HEK293 (cell line): Measurements from ENCODE around the gene CTDNEP1.

Experiments
- CTCF ChIA-PET: fragments of 350-600 bp; formaldehyde crosslinking; extraction: SDS; loops from one replicate; lab custom pipeline; 2021; ENCODE audit warnings: antibody characterized with exemption; lab: Yijun Ruan, JAX
- POLR2A ChIA-PET: fragments of 300-600 bp; formaldehyde crosslinking; extraction: SDS; loops from one replicate; lab custom pipeline; 2020; ENCODE audit warnings: antibody characterized with exemption, inconsistent platforms; lab: Yijun Ruan, JAX
- H3K27ac ChIP-seq: fragments of 200-500 bp; sonication (Bioruptor generic); 2 replicates; pipeline ENCODE4 v1.5.1; 2014; ENCODE audit warnings: low read depth, low read length, control low read depth, inconsistent platforms; ENCODE audit errors: extremely low read depth
- H3K36me3 ChIP-seq, 2 experiments: fragments of 200-500 bp in 1 of 2; sonication (Bioruptor generic) in 1 of 2; 1 replicate in 1 of 2; 2 replicates in 1 of 2; pipeline ENCODE4 v1.5.1; 2014 to 2017; ENCODE audit warnings: inconsistent platforms in 2 of 2, low read length in 2 of 2; ENCODE audit not compliant: control insufficient read depth in 2 of 2, insufficient read depth in 1 of 2
- H3K4me1 ChIP-seq: fragments of 200-500 bp; sonication (Bioruptor generic); 2 replicates; pipeline ENCODE4 v1.5.1; 2014; ENCODE audit warnings: mild to moderate bottlenecking, low read length, inconsistent platforms; ENCODE audit not compliant: control insufficient read depth, insufficient read depth
- H3K4me3 ChIP-seq: 2 replicates; pipeline ENCODE4 v1.5.1; 2011; ENCODE audit warnings: low read depth, mild to moderate bottlenecking, control low read depth, low read length, moderate library complexity
- H3K9me3 ChIP-seq: fragments of 200-500 bp; sonication (Bioruptor generic); 2 replicates; pipeline ENCODE4 v1.5.1; 2014; ENCODE audit warnings: low read depth, low read length, inconsistent platforms; ENCODE audit not compliant: control insufficient read depth, insufficient read depth
- GLIS2 ChIP-seq: fragments of 450-650 bp; formaldehyde crosslinking; IDR thresholded peaks from 2 replicates; pipeline ENCODE4 v1.5.1; 2016; ENCODE audit warnings: missing biosample characterization, missing genetic modification characterization
- KLF7 ChIP-seq: fragments of 450-650 bp; formaldehyde crosslinking; IDR thresholded peaks from 2 replicates; pipeline ENCODE4 v1.5.1; 2016; ENCODE audit warnings: missing biosample characterization, missing genetic modification characterization, borderline replicate concordance
- KLF9 ChIP-seq: fragments of 450-650 bp; formaldehyde crosslinking; IDR thresholded peaks from 2 replicates; pipeline ENCODE4 v1.5.1; 2016; ENCODE audit warnings: missing biosample characterization, missing genetic modification characterization, low read depth
- ZBTB21 ChIP-seq: fragments of 450-650 bp; formaldehyde crosslinking; IDR thresholded peaks from 2 replicates; pipeline ENCODE4 v1.5.1; 2017; ENCODE audit warnings: missing biosample characterization, missing genetic modification characterization
- ZFP37 ChIP-seq: fragments of 450-650 bp; formaldehyde crosslinking; IDR thresholded peaks from 2 replicates; pipeline ENCODE4 v1.5.1; 2016; ENCODE audit warnings: missing biosample characterization, missing genetic modification characterization
- ZNF184 ChIP-seq: fragments of 450-650 bp; IDR thresholded peaks from 2 replicates; pipeline ENCODE4 v1.5.1; 2018; ENCODE audit warnings: missing biosample characterization, mild to moderate bottlenecking, missing genetic modification characterization
- ZNF311 ChIP-seq: fragments of 450-650 bp; formaldehyde crosslinking; IDR thresholded peaks from 2 replicates; pipeline ENCODE4 v1.5.1; 2017; ENCODE audit warnings: missing biosample characterization, missing genetic modification characterization, borderline replicate concordance
- ZNF341 ChIP-seq: fragments of 450-650 bp; formaldehyde crosslinking; IDR thresholded peaks from 2 replicates; pipeline ENCODE4; 2016; ENCODE audit warnings: low read depth, missing biosample characterization, missing genetic modification characterization
- ZNF366 ChIP-seq: fragments of 450-650 bp; formaldehyde crosslinking; conservative IDR thresholded peaks from 2 replicates; pipeline ENCODE4 v1.5.1; 2016; ENCODE audit warnings: missing biosample characterization, missing genetic modification characterization
- ZNF48 ChIP-seq: fragments of 450-650 bp; formaldehyde crosslinking; IDR thresholded peaks from 2 replicates; pipeline ENCODE4 v1.5.1; 2016; ENCODE audit warnings: missing biosample characterization, missing genetic modification characterization
- ZNF580 ChIP-seq: fragments of 450-650 bp; formaldehyde crosslinking; IDR thresholded peaks from 2 replicates; pipeline ENCODE4 v1.5.1; 2016; ENCODE audit warnings: missing biosample characterization, missing genetic modification characterization
- ZNF654 ChIP-seq: fragments of 450-650 bp; formaldehyde crosslinking; IDR thresholded peaks from 2 replicates; pipeline ENCODE4 v1.5.1; 2016; ENCODE audit warnings: low read depth, missing biosample characterization, missing genetic modification characterization
- ZNF658 ChIP-seq: fragments of 450-650 bp; formaldehyde crosslinking; IDR thresholded peaks from 2 replicates; pipeline ENCODE4; 2016; ENCODE audit warnings: missing biosample characterization, missing genetic modification characterization
- ZNF664 ChIP-seq: fragments of 450-650 bp; formaldehyde crosslinking; IDR thresholded peaks from 2 replicates; pipeline ENCODE4 v1.5.1; 2016; ENCODE audit warnings: missing biosample characterization, missing genetic modification characterization
- TF ChIP-seq, protein P1 (sequence below): fragments of 450-650 bp; formaldehyde crosslinking; IDR thresholded peaks from 2 replicates; pipeline ENCODE4 v1.5.1; 2016; ENCODE audit warnings: missing biosample characterization, missing genetic modification characterization, borderline replicate concordance
- TF ChIP-seq, protein P2 (sequence below): fragments of 450-650 bp; IDR thresholded peaks from 2 replicates; pipeline ENCODE4 v1.5.1; 2018; ENCODE audit warnings: missing biosample characterization, mild to moderate bottlenecking, missing genetic modification characterization
- TF ChIP-seq, protein P3 (sequence below): fragments of 450-650 bp; formaldehyde crosslinking; IDR thresholded peaks from 2 replicates; pipeline ENCODE4 v1.5.1; 2017; ENCODE audit warnings: missing biosample characterization, missing genetic modification characterization

CTDNEP1 gene

DNA sequence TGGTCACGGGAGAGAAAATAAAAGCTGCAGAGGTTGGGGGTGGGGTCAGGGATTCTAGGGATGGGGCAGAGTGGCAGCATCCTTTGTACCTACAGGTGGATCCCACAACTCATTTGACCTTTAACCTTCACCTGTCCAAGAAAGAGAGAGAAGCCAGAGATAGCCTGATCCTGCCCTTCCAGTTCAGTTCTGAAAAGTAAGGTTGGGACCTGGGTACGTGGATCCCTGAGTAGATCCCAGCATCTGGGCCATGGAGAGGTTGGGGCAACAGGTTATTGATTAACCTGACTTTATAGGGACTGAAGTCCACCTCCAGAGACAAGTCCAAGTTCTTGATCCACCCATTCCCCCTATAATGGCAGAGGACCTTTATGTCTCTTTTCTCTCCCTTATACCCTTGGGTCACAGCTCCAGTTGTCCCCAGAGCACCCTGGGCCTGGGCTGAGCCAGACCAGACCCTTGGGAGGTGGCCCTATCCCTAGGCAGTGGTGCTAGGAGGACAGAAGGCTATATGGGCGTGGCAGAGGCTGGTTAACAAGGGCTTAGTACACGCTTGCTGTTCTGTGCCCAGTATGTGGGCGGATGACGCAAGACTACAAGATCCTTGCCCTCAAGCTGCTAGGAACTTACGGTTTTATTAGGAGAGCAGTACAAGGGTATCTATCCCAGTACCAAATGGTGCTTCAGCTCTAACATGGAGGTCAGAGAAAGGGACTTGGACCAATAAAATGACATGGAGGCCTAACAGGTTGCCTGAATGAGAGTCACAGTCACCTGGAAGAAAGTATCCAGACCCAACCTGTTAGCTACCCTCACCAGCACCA lies 7.4 kb upstream of the CTDNEP1 start (continued):
- TF ChIP-seq KLF9, result peak; percentile 61; the same call in 1 of the 2 replicates
- no peak for TF ChIP-seq ZFP37

- peaks cover 41 to 74% of the 10 kb centered on the region in 2 experiments for H3K36me3 ChIP-seq
- CTCF ChIA-PET, result no interaction called here
- 0 out of 2 replicates have a peak, but pooled peaks cover 3% of the 10 kb centered on the region for H3K4me1 ChIP-seq
- POLR2A ChIA-PET, result interaction anchor here (0.6 to 1.7 kb wide), 6 partner anchors 9 to 41 kb away, joined by 3 to 7 read pairs (median 5); partner anchors contain the start of genes ACADVL, DLG4 and PHF23
- TF ChIP-seq, protein P1, sequence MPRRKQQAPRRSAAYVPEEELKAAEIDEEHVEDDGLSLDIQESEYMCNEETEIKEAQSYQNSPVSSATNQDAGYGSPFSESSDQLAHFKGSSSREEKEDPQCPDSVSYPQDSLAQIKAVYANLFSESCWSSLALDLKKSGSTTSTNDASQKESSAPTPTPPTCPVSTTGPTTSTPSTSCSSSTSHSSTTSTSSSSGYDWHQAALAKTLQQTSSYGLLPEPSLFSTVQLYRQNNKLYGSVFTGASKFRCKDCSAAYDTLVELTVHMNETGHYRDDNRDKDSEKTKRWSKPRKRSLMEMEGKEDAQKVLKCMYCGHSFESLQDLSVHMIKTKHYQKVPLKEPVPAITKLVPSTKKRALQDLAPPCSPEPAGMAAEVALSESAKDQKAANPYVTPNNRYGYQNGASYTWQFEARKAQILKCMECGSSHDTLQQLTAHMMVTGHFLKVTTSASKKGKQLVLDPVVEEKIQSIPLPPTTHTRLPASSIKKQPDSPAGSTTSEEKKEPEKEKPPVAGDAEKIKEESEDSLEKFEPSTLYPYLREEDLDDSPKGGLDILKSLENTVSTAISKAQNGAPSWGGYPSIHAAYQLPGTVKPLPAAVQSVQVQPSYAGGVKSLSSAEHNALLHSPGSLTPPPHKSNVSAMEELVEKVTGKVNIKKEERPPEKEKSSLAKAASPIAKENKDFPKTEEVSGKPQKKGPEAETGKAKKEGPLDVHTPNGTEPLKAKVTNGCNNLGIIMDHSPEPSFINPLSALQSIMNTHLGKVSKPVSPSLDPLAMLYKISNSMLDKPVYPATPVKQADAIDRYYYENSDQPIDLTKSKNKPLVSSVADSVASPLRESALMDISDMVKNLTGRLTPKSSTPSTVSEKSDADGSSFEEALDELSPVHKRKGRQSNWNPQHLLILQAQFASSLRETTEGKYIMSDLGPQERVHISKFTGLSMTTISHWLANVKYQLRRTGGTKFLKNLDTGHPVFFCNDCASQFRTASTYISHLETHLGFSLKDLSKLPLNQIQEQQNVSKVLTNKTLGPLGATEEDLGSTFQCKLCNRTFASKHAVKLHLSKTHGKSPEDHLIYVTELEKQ (tag by site-specific recombination), result no peak
- TF ChIP-seq GLIS2 (tag by site-specific recombination) (no peak), ZNF184 (tag by site-specific recombination) (no peak), ZNF341 (tag by site-specific recombination) (no peak), ZNF311 (tag by site-specific recombination) (no peak)
- TF ChIP-seq, protein P2, sequence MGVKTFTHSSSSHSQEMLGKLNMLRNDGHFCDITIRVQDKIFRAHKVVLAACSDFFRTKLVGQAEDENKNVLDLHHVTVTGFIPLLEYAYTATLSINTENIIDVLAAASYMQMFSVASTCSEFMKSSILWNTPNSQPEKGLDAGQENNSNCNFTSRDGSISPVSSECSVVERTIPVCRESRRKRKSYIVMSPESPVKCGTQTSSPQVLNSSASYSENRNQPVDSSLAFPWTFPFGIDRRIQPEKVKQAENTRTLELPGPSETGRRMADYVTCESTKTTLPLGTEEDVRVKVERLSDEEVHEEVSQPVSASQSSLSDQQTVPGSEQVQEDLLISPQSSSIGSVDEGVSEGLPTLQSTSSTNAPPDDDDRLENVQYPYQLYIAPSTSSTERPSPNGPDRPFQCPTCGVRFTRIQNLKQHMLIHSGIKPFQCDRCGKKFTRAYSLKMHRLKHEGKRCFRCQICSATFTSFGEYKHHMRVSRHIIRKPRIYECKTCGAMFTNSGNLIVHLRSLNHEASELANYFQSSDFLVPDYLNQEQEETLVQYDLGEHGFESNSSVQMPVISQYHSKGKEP, result no peak
- TF ChIP-seq, protein P3, sequence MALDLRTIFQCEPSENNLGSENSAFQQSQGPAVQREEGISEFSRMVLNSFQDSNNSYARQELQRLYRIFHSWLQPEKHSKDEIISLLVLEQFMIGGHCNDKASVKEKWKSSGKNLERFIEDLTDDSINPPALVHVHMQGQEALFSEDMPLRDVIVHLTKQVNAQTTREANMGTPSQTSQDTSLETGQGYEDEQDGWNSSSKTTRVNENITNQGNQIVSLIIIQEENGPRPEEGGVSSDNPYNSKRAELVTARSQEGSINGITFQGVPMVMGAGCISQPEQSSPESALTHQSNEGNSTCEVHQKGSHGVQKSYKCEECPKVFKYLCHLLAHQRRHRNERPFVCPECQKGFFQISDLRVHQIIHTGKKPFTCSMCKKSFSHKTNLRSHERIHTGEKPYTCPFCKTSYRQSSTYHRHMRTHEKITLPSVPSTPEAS (tag by site-specific recombination), result no peak
- no peaks in the 10 kb centered on the region for H3K9me3 ChIP-seq
- no peak overlapping the region for H3K4me3 ChIP-seq
- H3K27ac ChIP-seq, result no peak overlapping the region
Measured at GRCh38 chr17:7256766-7257456, 5.4 kb upstream of the CTDNEP1 start.

DNA sequence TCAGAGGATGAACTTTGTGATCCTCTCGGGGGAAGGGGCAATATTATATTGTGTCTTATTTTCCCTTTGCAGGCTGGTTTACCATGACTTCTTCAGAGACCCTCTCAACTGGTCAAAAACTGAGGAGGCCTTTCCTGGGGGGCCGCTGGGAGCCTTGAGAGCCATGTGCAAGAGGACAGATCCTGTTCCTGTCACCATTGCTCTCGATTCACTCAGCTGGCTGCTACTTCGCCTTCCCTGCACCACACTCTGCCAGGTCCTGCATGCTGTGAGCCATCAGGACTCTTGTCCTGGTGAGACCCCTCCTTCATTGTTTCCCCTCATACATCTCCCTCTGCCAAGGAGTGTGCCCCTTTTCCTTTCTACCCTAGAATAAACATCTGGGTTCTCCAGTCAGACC lies 3.0 kb upstream of the CTDNEP1 start:
- POLR2A ChIA-PET, result interaction anchor here (2.5 kb wide), 1 partner anchor 9 kb away, joined by 10 read pairs; no protein-coding TSS in a partner anchor

More for the DNA sequence above, 3.0 kb upstream of the CTDNEP1 start:
- peaks cover 9% of the 10 kb centered on the region; the same call in 1 of the 2 replicates for H3K4me1 ChIP-seq
- TF ChIP-seq ZNF48, result no peak
- no peak for TF ChIP-seq ZBTB21 (tag by site-specific recombination)
- TF ChIP-seq KLF7, result no peak
- TF ChIP-seq ZNF658 (tag by site-specific recombination), result no peak
- TF ChIP-seq ZNF366, result no peak
- TF ChIP-seq ZNF664 (tag by site-specific recombination), result no peak
- no peak for TF ChIP-seq ZNF654 (tag by site-specific recombination)
- no peak for TF ChIP-seq ZNF580 (tag by site-specific recombination)
- no peak overlapping the region for H3K27ac ChIP-seq
- CTCF ChIA-PET, result interaction anchor here (1.0 to 1.7 kb wide), 2 partner anchors 42 kb away, joined by 4 to 7 read pairs; no protein-coding TSS in a partner anchor
- H3K9me3 ChIP-seq, result no peaks in the 10 kb centered on the region
- peaks cover 41 to 63% of the 10 kb centered on the region in 2 experiments for H3K36me3 ChIP-seq
- no peak overlapping the region for H3K4me3 ChIP-seq
